Retinal pigment epithelial cell (primary cell): ENCODE measurements around the gene TMBIM4.

Experiments
- DNase-seq: peaks from one replicate; pipeline ENCODE4 v3.0.0-alpha.2; 2010; ENCODE audit warnings: low read depth
- H3K4me3 ChIP-seq: 2 replicates; pipeline ENCODE4 v1.5.1; 2011; ENCODE audit warnings: mild to moderate bottlenecking, low read length, control low read depth, moderate library complexity
- TF ChIP-seq, protein P1 (sequence below): conservative IDR thresholded peaks from 2 replicates; pipeline ENCODE4 v1.5.1; 2011; ENCODE audit warnings: low read depth, low read length, control low read depth, inconsistent platforms

Gene TMBIM4

DNA sequence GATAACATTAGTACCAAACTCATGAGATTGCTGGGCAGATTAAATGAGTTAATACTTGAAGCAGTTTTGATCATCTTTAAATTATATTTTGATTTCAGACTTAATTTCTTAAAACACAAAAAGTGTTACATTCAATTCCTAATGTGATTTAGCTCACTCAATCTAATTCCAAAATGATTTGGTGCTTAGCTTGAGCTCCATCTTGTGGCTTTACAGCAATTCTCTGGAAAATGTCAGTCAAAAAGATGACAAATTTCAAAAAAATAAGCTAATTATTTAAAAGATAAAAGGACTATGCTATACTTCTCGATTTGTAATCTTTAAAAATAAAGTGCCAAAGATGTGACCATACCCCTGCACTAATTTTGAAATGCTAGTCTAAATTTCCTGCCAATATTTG is 49.3 kb downstream of the TMBIM4 start:
- TF ChIP-seq, protein P1, sequence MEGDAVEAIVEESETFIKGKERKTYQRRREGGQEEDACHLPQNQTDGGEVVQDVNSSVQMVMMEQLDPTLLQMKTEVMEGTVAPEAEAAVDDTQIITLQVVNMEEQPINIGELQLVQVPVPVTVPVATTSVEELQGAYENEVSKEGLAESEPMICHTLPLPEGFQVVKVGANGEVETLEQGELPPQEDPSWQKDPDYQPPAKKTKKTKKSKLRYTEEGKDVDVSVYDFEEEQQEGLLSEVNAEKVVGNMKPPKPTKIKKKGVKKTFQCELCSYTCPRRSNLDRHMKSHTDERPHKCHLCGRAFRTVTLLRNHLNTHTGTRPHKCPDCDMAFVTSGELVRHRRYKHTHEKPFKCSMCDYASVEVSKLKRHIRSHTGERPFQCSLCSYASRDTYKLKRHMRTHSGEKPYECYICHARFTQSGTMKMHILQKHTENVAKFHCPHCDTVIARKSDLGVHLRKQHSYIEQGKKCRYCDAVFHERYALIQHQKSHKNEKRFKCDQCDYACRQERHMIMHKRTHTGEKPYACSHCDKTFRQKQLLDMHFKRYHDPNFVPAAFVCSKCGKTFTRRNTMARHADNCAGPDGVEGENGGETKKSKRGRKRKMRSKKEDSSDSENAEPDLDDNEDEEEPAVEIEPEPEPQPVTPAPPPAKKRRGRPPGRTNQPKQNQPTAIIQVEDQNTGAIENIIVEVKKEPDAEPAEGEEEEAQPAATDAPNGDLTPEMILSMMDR, result no peak
- DNase-seq, result no peak
- H3K4me3 ChIP-seq, result no peak overlapping the region

GRCh38 chr12:66119870-66120241 is 49.9 kb downstream of the TMBIM4 start:
- TF ChIP-seq, protein P1, result no peak
- no peak overlapping the region for H3K4me3 ChIP-seq
- no peak for DNase-seq

DNA sequence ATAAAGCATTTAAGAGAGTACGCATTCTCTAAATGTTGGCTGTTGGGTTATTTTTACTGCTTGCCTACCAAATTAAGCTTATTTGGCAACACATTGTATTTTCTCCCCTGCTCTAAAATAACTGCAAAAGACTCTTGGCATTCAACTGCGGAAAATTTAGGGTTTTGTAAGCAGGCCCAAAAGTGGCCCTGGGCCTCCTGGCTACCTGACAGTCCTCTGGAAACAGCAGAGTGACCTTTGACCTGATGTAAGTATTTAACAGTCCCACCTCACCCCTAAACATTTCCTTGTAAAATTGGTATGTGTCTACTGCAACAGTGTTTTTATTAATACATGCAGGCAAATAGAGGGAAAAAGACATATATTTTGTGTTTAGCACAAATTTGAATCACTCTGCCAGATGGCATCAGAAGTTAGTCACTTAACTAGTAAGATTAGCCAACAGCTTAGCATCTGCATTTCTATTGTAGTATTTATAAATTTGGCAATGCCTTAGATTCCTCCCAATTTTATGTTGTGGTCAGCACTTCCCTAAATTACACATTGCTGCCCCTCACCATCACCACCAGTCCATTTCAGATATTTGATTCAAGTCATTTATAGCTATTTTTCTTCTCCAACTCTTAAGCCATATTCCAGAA is 50.4 kb downstream of the TMBIM4 start:
- TF ChIP-seq, protein P1, result no peak
- DNase-seq, result no peak
- no peak overlapping the region for H3K4me3 ChIP-seq

DNA sequence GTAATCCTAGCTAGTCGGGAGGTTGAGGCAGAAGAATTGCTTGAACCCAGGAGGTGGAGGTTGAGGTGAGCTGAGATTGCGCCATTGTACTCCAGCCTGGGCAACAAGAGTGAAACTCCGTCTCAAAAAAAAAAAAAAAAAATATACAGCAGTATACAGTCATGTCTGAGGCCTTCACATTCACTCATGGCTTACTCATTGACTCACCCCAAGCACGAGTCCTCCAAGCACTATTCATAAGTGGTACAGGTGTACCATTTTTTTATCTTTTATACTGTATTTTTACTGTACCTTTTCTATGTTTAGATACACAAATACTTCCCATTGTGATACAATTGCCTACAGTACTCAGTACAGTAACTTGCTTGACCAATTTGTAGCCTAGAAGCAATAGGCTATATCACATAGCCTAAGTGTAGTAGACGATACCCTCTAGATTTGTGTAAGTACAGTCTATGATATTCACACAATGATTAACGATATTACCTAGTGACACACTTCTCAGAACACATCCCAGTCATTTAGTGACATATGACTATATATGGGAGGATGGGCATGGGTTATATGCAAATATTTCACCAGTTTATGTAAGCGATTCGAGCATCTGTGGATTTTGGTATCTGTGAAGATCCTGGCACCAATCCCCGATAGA is 51.4 kb downstream of the TMBIM4 start:
- DNase-seq, result no peak
- no peak overlapping the region for H3K4me3 ChIP-seq
- TF ChIP-seq, protein P1, result no peak

GRCh38 chr12:66117242-66117641 is 52.6 kb downstream of the TMBIM4 start:
- H3K4me3 ChIP-seq, result no peak overlapping the region
- DNase-seq, result no peak
- TF ChIP-seq, protein P1, result no peak

DNA sequence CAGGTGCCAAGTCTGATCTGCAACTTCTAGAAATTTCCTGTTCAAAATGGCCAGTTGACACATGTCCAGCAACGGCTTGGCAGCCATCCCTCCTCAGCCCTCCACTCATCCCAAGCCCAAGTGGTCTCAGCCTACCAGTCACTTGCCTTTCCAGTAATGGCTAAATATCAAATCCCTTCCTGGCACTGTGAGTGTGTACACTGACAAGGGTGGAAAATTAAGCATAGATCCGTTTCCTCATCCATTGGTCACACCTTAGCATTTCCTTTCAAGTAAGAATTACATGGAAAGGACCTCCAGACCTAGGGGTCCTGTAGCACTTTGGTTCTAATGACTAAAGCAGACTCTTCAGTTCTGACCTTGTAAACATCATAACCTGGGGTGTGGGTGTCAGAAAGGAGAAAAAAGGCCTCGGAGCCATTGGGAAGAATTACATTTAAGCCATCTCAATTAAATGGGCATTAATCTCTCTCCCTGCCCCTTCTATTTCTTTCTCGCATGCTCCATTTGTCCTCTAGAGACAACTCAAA is 54.7 kb downstream of the TMBIM4 start:
- DNase-seq, result no peak
- no peak overlapping the region for H3K4me3 ChIP-seq
- TF ChIP-seq, protein P1, result no peak

DNA sequence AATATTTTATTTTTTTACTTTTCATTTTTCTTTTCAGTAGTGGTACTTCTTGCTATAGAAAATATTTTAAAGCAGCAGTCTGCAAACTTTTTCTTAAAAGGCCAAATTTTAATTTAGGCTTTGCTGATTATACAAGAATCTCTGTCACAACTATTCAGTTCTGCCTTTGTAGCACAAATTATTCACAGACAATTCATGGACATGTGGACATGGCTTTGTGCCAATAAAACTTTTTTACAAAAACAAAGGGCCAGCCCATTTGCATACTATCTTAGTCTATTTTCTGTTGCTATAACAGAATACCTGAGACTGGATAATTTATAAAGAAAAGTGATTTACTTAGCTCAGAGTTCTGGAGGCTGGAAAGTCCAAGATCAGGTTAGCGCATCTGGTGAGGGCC is 56.3 kb downstream of the TMBIM4 start:
- no peak overlapping the region for H3K4me3 ChIP-seq
- no peak for DNase-seq
- TF ChIP-seq, protein P1, result no peak
